ENCODE results near the gene TMEM184B.
"Not testable (repeated sequence)": the region's sequence is repeated elsewhere in the genome, so short reads cannot be mapped to it uniquely, and the experiment has no call there.

TMEM184B gene

DNA sequence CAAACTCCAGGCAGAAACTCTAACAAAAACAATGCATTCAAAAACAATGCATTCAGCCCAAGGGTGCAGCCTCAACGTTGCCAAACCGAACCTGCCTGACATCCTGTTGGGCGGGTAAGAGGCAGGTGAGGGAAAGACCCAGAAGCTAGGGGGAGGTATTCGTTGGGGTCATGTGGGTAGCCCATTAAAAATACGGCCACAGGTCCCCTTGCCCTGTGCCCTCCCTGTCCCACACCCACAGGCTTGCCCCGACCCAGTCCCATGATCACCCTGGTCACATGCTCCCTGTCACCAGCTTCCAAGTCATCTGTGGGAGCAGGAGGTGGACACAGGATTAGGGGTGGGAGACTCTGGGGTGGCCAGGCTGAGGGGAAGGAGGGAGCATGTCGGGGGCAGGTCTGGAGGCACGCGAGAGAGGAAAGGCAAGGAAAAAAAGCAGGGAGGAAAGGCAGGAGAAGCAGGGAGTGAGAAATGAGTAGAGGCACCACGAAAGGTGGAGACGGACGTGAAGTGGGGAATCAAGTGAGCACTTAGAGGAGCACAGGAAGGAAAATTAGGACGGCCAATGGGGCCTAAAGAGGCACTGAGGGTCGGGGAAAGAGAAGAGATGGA lies 91.9 kb downstream of the TMEM184B start:
- no peak for DNase-seq (ENCODE audit: low spot score)

- not testable (repeated sequence) for DNase-seq (ENCODE audit: low spot score)
These were observed 94.2 kb downstream of the TMEM184B start for GRCh38 chr22:38178605-38178937.

DNA sequence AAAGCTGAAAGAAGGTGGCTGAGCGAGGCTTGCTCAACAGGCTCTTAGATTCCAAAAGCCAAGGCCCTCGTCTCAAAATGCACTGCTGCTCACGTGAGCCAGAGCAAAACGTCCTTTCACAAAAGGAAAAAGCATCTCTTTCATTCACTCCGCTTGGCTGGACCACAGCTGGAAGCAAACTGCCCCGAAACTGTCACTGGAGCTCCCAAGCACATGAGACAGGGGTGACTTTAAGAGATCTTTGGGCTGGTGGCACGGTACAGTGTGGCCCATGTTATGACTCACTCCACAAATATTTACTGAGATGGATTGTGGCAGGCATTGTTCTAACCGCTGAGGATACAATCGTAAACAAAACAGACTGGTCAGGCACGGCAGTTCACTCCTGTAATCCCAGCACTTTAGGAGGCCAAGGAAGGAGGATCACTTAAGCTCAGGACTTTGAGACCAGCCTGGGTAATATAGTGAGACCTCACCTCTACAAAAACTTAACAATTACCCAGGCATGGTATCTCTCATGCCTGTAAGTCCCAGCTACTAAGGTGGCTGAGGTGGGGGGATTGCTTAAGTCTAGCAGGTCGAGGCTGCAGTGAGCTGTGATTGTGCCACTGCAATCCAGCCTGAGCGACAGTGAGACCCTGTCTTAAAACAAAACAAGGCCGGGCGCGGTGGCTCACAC lies 94.7 kb downstream of the TMEM184B start:
- DNase-seq (ENCODE audit: low spot score) = no peak

DNA sequence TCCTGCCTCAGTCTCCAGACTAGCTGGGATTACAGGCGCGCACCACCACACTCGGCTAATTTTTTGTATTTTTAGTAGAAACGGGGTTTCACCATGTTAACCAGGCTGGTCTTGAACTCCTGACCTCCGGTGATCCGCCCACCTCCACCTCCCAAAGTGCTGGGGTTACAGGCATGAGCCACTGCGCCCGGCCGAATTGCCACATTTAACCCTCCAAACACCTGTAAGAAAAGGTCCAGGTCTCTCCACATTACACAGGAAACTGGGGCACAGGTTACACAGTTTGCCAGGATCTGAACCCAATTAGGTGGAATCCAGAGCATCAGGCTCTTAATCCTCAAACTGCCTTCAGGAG lies 95.3 kb downstream of the TMEM184B start:
- not testable (repeated sequence) for DNase-seq (ENCODE audit: low spot score)

DNA sequence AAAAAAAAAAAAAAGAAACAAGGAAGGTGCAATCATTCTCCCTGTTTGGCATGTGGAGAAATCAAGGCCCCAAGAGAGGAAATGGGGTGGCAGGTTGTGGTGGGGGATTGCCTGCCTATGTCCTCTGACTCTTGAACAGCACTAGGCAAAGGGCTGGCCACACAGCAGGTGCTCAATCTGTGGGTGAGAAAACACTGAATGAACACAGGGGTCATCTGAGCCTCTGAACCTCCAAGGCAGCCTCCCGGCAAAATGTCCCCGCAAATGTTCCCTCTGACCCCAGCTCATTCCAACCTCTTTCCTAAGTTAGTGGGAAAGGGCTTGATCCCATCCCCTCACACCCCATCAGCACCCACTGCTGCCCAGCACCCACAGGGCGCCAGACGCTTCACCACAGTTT lies 95.8 kb downstream of the TMEM184B start:
- DNase-seq (ENCODE audit: low spot score) = no peak

DNA sequence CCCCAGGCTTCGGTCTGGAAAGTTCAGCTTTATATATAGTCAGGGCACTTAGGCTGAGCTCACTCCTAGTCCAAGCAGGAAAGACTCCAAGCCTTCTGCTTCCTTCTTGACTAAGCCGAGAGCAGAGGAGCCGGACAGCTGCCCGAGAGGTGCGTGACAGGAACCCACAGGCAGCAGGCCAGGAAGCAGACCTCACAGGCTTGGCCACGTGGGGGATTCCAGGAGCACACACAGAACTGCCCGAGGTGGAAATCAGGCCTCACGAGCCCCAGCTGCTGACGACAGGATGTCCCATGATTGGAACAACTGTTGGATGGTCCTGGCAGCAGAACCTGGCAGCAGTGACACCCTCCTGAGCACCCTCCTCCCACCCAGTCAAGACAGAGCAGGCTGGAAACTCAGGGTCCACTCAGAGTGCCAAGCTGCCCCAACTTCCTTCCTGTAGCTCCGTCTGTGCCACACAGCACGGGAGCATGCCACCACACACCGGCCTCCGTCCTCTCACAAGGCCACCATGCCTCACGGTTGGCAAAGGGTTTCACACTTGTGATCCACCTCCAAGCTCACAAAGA lies 96.6 kb downstream of the TMEM184B start:
- no peak for DNase-seq (ENCODE audit: low spot score)

DNA sequence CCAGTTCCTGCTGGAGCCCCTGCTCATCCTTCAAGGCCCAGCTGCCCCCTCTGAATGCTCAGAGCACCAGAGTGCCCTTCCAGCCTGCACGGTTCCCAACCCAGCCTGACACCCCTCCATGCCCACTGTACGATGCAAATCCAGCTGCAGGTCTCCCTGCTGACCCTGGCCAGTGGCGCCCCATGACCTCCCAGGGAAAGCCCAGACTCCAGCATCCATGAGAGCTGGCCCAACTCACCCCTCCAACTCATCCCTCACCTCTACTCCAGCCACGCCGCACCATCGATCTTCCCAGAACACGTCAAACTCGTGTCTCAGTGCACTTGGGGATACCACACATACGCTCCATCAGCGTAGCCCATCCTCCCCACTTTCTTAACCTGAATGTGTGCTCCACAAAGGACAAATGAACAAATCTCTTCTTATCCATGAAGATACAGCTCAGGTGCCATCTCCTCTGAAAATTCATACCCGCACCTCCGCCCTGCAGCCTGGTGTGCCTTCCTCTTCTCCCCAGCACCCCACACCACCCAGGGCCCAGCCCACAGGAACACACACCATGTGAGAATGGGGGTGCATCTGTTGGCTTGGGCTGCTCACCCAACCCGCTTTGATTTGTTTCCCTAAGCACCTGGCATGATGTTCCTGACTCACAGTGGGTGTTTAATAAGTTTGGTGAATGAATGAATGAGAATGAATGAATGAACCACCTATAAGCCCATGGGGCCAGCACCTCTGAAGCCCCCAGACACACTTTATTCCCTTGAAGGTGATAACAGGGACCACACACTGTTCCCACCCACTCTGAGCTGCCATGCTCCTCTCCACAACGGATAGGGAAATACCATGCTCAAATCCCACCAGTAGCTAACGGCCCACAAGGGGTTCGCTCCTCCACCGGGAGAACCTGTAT lies 97.3 kb downstream of the TMEM184B start:
- no peak for DNase-seq (ENCODE audit: low spot score)

DNA sequence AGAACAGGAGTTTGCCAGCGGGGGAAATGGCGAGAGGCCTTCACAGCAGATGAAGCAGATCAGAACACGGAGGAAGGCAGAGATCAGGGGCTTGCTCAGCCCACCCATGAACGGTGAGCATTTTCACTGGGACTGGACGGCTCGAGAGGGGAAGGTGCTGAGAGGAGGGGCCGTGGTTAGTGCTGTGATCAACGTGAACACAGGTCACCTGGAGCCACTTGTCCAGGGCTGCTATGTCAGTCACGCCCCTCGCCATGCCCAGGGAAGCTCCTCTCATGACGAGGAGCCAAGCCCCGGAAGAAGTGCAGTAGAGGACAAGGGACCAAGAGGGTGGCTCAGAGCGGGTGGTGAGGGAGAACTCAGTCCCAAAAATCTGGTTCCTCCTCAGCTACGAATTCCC lies 98.2 kb downstream of the TMEM184B start:
- no peak for DNase-seq (ENCODE audit: low spot score)

- DNase-seq (ENCODE audit: low spot score) = no peak
These were observed 99.2 kb downstream of the TMEM184B start for GRCh38 chr22:38173641-38173906.

DNA sequence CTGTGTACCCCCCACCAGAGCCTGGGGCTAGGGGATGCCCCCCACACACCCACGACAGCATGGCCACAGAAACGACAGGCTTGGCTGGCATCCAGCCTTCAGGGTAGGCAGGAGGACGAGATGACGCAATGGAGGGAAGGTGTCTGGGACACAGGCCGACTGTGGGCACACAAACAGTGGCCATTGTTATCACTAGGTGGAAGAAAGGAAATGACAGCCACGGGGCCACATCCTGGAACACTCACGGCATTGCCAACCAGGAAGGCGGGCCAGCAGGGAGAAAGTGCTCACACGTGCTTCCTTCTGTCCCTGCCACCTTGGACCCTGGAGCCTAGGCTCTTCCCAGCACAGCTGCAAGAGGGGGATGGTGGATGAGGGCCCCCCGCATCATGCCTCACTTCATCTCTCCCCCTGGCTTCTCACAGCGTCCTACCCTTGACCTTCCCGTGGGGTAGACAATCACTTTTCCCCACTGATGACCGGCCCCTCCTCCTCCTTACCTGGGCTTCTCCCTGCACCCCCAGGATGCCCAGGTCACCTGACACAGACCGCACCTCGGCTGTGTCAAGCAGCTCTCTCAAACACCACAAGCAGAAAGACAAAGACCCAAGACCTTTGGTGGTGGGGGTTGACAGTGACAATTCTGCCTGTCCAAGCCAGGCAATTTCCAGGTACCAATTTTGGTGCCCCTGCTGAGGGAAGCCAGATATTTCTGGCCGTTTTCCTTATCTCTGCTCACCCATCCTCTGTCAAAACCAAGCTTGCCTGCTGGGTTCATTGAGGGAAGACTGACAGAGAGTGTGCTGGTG lies 99.8 kb downstream of the TMEM184B start:
- DNase-seq (ENCODE audit: low spot score) = no peak

DNA sequence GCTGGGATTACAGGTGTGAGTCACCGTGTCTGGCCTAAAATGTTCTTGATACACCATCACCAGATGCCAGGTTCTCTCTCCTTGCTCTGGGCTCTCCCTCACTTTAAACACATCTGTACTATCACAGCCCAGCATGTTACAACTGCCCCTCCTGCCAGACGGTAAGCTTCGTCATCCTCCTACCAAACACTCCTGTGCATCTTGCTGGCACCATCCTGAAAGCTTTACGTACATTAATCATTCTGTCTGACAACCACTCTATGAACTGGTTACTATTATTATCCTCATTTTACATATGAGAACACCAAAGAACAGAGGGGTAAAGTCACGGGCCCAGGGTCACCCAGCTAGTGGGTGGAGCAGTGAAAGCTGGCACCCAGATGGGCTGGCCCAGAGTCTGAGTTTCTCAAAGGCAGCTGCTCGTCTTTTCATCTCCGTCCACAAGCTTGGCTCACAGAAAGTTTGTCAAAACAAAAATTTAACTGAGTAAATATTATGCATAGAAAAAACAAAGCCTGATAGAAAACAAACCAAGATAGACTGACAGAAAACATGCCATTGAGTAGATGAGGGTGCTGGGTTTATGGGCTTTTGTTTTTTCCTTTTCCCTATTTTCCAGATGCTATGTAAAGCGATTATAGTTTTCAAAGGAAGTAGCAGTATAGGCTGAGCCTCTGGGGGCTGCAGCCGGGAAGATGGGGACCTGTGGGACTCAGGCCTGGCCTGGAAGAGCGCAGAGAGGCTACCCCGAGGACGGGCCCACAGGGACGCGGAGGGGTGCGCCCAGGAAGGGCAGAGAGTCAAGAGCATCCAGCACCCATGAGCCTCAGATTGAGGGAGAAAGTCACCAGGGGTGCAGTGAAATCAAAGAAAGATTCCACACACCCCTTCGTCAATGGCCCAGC lies 100.6 kb downstream of the TMEM184B start:
- no peak for DNase-seq (ENCODE audit: low spot score)

GRCh38 chr22:38170469-38170868 lies 102.3 kb downstream of the TMEM184B start:
- DNase-seq (ENCODE audit: low spot score) = no peak

Measured in putamen (tissue), 1 donor.